GM21526 (cell line): ENCODE data around the gene CDH6.
"Not testable (repeated sequence)": the region's sequence is repeated elsewhere in the genome, so short reads cannot be mapped to it uniquely, and the experiment has no call there.

Experiments used
- ATAC-seq: cut with Tn5 transposase; IDR thresholded peaks from one replicate; pipeline ENCODE4 v1.9.1; 2021; ENCODE audit warnings: moderate library complexity; ENCODE audit not compliant: unreplicated experiment, low FRiP score

Gene CDH6

DNA sequence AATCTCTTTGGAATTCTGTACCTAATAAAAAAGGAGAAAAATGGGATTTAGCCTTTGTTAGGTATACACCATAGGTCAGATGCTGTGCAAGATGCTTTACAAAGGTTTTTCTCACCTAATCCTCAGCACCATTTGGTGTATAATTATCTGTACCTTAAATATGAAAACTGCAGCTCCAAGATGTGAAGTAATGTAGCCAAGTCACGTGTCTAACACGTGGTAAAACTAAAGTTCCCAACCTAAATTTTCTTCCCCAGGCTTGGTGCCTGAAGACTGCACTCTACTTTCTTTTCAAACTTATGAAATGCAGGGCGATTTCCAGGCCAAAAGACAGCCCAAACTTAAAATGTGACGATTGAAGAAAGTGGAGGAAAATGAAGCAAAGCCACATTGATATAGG, 125.8 kb downstream of the CDH6 start:
- ATAC-seq, result no peak

DNA sequence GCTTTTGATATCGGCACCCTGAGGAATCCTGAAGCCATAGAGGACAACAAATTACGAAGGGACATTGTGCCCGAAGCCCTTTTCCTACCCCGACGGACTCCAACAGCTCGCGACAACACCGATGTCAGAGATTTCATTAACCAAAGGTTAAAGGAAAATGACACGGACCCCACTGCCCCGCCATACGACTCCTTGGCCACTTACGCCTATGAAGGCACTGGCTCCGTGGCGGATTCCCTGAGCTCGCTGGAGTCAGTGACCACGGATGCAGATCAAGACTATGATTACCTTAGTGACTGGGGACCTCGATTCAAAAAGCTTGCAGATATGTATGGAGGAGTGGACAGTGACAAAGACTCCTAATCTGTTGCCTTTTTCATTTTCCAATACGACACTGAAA, 129.5 kb downstream of the CDH6 start:
- no peak for ATAC-seq

DNA sequence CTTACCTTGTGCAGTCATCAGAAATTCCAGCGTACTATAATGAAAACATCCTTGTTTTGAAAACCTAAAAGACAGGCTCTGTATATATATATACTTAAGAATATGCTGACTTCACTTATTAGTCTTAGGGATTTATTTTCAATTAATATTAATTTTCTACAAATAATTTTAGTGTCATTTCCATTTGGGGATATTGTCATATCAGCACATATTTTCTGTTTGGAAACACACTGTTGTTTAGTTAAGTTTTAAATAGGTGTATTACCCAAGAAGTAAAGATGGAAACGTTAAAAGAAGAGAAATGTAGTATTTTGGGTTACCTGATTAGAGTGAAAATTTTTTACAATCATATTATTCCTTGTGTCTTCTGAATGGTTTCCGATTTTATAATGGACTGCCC, 131.4 kb downstream of the CDH6 start:
- ATAC-seq, result no peak

DNA sequence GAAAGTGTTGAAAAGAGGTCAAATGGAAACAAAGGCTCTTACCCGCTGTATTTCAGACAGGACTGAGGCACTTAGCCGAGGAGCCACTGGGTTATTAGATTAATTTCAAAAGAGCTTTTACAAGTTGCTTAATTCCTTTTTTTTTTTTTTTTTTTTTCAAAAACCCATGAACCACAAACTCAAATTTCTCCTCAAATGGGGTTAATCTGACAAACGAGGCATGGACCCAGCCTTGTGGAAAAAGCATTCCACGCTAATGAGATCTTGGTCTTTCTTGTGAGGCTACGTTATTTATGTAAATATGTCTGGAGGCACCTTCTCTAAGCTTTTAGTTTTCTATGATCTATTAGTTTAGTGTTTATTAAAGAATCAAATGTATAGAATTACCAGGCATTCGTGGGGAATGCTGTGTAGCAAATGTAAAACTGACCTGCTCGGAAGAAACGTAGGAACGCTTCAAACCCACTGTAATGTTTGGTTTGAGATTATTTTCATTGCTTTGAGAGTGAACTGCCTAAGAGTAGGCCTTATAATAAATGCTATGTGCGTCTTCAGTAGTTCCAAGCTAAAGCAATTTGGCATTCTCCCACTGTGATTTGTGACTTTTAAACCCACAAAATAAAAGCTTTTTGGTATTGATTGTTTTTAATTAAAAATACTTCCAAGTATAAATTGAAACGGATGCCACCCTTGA, 134.7 kb downstream of the CDH6 start:
- no peak for ATAC-seq

DNA sequence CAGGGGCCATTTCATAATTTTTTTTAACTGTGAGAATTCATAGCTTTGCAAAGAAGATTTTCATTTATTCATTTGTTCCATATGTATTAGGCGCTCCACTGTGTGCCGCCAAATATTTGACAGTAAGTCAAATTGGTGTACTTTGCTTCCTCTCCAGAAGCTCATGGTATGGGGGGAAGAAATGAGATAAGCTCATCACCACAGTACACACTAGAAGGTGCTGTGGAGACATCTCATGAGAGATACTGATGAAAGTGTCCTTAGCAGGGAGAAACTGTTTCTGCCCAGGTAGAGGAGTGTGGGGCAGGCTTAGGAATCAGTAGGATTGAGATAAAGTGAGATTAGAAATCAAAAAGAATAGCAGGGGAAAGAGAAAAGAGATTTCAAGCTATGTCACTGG, 136.2 kb downstream of the CDH6 start:
- ATAC-seq, result no peak

DNA sequence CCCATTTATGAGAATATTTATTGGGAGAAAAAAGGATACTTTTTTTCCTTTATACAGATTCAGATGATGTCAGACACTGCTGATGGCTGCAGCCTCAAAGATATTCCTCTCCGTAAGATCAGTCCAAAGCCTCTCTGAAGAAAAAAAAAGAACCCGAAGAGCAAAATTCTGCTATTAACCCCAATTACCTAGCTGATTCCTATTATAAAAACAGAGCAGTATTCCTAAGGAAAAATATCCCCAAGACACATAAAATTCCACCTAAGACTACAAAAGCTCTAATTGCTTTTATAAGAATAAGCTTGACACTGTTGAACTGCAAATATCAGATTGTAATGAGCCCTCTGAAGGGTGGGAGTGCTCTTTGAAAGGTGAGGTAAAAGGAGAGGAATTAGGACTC, 138.7 kb downstream of the CDH6 start:
- ATAC-seq, result no peak

DNA sequence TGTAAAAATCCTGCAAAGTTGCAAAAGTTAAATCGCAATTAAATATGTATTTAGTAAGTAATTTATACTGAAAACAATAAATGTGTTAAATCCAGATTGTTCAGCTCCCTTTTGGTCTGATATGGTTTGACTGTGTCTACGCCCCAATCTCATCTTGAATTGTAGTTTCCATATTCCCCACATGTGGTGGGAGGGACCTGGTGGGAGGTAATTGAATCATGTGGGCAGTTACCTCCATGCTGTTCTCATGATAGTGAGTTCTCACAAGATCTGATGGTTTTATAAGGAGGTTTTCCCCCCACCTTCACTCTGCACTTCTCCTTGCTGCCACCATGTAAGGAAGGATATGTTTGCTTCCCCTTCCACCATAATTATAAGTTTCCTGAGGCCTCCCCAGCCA, 140.0 kb downstream of the CDH6 start:
- no peak for ATAC-seq

DNA sequence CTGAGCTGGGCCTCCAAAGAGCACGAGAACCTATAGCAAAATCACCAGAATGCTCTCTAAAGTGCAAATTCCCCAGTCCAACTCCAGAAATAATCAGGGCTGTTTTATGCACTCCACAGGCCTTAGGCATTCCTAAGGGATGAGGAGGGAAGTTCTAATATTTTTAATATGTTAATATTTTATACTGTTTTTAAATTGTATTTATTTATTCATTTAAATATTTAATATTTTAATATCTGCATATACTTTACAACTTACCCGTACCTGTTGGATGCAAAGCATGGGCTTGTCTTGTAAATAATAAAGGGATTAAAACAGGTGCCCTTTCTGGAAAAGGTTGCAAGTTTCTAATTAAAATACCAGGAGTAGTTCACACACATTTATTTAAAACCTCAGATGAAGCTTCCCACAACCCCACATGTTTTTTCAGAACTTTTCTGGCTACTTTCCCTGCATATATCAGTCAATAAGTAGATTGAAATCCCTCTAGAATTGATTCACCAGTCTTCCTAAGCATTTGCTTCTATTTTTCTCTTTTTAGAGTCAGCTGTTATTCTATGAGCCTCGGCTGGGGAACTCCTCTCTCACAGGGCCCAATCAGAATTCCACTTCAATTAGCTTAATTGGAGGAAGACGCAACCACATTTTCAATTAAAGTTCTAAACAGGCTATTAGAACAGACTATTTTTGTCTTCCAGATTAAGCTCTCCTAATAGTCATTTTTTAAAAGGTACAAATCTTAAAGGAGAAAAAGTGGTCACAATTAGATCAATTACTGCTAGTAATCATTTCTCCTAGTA, 140.8 kb downstream of the CDH6 start:
- ATAC-seq, result no peak

DNA sequence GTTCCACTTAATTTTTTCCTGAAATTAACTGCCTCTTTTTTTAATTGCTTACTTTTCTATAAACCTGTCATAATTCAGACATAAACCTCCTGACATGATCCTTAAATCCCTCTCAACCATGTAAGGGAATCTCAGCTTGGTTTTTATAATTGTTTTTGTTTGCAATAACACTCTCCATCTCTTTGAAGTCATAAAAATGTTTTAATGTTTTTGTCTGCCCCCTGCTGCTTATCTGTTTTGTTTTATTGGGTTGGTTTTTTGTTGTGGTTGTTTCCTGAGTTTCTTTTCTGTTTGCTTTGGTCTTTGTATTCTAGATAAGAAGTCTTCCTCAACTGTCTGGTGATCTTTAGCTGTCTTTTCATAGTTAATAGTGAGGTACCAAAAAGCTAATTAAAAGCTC, 142.0 kb downstream of the CDH6 start:
- ATAC-seq, result no peak

DNA sequence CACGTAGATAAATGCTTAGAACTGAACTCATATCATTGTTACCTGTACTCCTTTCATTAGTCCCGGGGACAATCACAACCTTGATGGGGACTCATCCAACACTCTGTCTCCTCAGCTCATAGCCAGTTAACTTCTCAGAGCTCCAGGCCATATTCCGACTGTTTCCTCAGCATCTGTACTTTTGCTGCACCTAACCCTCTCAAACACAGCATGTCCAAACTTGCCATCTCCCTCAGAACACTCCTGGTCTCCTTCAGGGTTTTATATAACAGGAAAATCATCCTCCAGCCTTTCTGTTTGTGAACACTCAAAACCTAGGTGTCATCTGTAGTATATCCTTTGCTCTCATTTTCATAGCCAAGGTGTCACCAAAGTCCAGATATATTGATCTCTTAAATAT, 150.5 kb downstream of the CDH6 start:
- no peak for ATAC-seq

DNA sequence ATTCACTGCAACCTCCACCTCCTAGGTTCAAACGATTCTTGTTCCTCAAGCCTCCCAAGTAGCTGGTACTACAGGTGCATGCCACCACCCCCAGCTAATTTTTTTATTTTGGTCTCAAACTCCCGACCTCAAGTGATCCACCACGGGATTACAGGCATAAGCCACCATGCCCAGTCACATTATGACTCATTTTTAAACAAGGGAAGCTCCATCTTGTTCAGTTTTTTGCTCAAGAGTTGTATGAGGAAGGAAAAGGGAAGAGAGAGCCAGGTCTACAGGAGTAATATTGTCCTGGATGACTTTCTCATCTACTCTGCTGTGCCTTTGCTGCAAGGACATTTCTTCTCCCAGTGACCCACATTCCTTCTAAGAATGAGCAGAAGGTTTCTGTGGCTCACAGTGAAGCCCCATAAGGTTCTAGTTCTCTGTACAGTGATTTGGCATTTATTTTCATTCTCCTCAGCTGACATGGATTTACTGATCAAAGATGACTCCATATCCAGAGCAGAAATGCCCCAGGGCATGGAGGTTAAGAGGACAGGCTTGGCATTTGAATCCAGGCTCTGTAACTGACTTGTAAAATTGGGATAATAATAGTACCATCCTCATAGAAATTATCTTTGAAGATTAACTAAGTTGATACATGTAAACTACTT, 153.5 kb downstream of the CDH6 start:
- ATAC-seq, result no peak

DNA sequence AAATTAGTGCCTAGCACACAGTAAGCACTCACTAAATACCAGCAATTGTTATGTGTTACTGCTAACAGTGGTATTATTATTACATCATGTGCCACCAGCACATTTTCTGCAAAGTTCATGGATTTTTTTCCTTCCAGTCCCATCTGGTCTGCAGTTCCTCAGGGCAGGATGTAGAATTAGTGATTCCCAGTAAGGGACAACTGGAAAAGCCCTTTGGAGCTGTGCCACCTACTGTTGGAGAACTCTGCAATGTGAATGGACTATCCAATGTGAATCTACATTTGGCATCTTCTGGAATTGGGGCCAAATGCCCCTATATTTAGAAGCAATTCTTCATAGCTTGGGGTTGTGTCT, 154.0 kb downstream of the CDH6 start:
- no peak for ATAC-seq

DNA sequence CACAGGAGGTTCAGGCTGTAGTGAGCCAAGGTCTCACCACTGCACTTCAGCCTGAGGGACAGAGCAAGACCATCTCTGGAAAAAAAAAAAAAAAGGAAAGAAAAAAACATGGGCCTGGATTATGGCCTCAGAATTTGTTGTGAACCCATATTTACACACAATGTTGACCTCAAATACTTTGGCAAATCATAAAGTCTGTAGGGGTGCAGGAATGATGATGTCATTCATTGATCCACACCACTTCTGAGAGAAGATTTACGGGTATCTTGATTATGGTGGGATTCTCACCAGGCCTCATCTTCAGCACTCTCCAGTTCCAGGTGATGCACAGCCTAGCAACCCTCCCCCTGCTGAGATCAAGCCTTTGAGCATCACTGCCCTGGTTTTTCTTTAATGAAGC, 156.9 kb downstream of the CDH6 start:
- ATAC-seq, result no peak

DNA sequence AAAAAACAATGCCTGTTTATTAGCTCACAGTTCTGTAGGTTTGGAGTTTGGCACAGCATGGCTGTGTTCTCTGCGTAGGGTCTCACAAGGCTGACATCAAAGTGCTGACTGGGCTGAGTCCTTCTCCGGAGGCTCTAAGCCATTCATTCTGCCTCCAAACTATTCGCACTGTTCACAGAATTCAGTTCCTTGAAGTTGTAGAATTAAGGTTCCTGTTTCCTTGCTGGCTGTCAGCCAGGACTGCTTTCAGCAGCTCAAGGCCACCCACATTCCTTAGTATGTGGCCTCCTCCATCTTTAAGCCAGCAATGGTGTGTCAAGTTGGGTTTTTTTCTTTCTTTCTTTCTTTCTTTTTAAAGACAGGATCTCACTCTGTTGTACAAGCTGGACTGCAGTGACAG, 161.9 kb downstream of the CDH6 start:
- ATAC-seq, result no peak

DNA sequence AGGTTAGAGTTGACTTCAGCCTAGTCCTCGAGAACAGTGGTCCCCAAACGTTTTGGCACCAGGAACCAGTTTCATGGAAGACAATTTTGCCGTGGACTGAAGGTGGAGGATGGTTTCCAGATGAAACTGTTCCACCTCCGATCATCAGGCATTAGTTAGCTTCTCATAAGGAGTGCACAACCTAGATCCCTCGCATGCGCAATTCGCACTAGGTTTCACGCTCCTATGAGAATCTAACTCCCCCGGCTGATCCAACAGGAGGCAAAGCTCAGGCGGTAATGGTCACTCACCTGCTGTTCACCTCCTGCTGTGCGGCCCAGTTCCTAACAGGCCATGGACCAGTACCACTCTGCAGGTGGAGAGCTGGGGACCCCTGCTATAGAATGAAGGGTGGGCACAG, 163.6 kb downstream of the CDH6 start:
- no peak for ATAC-seq

DNA sequence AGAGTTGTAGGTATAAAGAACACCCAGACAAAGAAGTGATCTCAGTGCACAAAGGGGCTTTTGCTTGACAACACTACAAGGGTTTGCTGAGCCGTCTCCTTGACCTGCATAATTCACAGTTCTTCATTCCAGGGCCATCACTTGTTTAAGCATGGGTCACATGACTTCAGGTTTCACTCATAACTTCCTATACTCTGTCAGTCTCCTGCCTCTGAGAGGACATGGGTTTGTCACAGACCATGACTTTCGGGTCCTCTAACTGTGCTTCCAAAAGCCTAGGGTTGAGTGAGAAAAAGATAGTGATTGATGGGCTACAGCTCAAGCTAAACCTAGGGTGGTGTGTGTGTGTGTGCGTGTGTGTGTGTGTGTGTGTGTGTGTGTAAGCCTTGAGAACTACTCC, 166.4 kb downstream of the CDH6 start:
- no peak for ATAC-seq

DNA sequence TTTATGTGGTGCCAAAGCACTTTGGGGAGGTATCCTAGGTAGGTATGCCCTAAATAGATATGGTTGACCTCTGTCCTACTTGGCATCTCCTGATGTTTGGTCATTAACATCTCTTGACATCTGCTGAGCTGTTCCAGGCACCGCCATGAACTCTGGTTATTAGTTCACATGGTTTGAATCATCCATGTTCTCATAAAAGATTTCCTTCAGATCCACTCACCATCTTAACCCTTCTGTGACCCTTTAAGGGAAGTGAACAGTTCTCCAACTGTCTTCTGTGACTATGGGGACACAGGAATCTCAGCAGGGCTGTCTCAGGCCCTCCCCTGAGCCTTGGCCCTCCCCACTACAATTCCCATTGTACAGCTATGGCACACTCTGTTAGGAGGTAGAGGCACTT, 167.7 kb downstream of the CDH6 start:
- ATAC-seq, result no peak

DNA sequence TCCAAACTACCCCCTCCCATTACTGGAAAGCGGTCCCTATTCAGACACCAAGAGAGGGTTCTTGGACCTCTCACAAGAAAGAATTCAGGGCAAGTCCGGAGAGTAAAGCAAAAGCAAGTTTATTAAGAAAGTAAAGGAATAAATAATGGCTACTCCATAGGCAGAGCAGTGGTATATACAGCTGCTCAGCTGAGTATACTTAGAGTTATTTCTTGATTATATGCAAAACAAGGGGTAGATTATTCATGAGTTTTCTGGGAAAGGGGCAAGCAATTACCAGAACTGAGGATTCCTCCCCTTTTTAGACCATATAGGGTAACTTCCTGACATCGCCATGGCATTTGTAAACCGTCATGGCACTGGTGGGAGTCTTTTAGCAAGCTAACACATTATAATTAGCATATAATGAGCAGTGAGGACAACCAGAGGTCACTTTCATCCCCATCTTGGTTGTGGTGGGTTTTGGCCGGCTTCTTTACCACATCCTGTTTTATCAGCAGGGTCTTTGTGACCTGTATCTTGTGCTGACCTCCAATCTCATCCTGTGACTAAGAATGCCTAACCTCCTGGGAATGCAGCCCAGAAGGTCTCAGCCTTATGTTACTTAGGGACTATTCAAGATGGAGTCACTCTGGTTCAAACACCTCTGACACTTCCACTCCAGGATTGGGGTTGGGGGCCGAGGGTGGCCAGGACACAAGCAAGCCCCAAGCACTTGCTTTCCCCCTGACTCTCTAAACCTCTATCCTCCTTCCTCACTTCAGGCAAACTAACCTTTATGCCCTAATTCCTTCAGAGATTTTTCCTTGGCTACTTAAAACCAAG, 168.4 kb downstream of the CDH6 start:
- not testable (repeated sequence) for ATAC-seq

DNA sequence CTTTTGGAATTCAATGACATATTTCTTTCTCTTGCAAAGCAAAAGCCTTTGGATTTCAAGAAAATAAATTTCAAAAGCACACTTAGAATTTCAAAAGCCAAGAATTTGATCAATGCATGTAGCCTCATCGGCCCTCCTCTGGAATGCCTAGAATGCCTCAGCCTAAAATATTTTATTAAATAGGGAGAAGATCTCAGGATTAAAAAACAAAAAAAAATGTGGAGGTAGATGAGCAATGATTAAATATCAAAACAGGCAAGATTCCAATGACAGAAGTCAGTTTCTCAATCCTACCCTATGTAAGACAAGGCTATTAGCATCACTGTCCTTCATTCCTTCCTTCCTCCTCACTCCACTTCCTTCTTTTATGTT, 169.0 kb downstream of the CDH6 start:
- no peak for ATAC-seq

DNA sequence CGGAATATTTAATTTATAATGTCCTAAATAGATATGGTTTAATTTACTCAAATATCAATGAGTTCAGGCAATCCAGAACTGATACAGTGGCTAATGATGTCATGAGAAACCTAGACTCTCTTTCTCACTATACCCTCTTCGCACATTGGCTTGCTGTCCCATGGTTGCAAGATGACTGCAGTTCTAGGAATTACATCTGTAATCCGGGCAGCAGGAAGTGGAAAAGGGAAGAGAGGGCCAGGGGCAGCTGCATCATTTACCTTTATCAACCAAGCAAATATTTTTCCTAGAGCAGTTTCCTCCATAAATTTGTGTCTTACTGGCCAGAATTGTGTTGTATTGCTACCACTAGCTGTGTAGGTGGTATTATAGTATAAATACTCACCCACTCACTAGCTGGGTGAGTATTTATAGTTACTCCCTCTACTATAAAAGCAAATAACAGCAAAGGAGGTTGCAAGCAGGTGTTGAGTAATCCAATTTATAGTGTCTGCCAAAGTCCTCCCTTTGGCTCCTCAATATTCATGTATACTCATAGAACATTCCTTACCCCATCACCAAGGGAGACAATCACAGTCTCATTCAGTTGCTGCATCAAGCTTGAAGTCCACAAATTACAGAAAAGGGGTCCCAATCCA, 169.6 kb downstream of the CDH6 start:
- no peak for ATAC-seq
